ENCODE data around the gene DENND1A.

The DENND1A gene

GRCh38 chr9:123682746-123683145, 247.2 kb downstream of the DENND1A start:
- H3K4me3 ChIP-seq (ENCODE audit: low read depth, low read length): no peak overlapping the region
- no peak for TF ChIP-seq CTCF (IDR thresholded peaks at IDR 0.05; ENCODE audit: low read depth, low read length)

- TF ChIP-seq CTCF (IDR thresholded peaks at IDR 0.05; ENCODE audit: low read depth, low read length): no peak
These were observed 249.6 kb downstream of the DENND1A start for GRCh38 chr9:123680352-123680751.

GRCh38 chr9:123679330-123679987, 250.5 kb downstream of the DENND1A start:
- TF ChIP-seq CTCF (IDR thresholded peaks at IDR 0.05; ENCODE audit: low read depth, low read length): no peak
- no peak overlapping the region for H3K4me3 ChIP-seq (ENCODE audit: low read depth, low read length)

More at GRCh38 chr9:123680352-123680751, 249.6 kb downstream of the DENND1A start:
- H3K4me3 ChIP-seq (ENCODE audit: low read depth, low read length): no peak overlapping the region

GRCh38 chr9:123678878-123679329, 251.0 kb downstream of the DENND1A start:
- H3K4me3 ChIP-seq (ENCODE audit: low read depth, low read length): no peak overlapping the region
- TF ChIP-seq CTCF (IDR thresholded peaks at IDR 0.05; ENCODE audit: low read depth, low read length): no peak

- no peak for TF ChIP-seq CTCF (IDR thresholded peaks at IDR 0.05; ENCODE audit: low read depth, low read length)
- H3K4me3 ChIP-seq (ENCODE audit: low read depth, low read length): no peak overlapping the region
These were observed 251.7 kb downstream of the DENND1A start for GRCh38 chr9:123678038-123678877.

GRCh38 chr9:123676869-123677268, 253.1 kb downstream of the DENND1A start:
- H3K4me3 ChIP-seq (ENCODE audit: low read depth, low read length): no peak overlapping the region
- TF ChIP-seq CTCF (IDR thresholded peaks at IDR 0.05; ENCODE audit: low read depth, low read length): no peak

- no peak for TF ChIP-seq CTCF (IDR thresholded peaks at IDR 0.05; ENCODE audit: low read depth, low read length)
- no peak overlapping the region for H3K4me3 ChIP-seq (ENCODE audit: low read depth, low read length)
These were observed 260.6 kb downstream of the DENND1A start for GRCh38 chr9:123669346-123669745.
